Gastrocnemius medialis (tissue), 4 donors: ENCODE data around the gene SFMBT2.

Experiments used
- POLR2A ChIP-seq, 2 donors: fragments of 450-650 bp; IDR thresholded peaks; one replicate each; pipeline ENCODE4 v1.6.1; 2017; ENCODE audit warnings: antibody characterized with exemption in 2 of 2, mild to moderate bottlenecking in 2 of 2, moderate library complexity in 2 of 2
- TF ChIP-seq, protein P1 (sequence below), 5 experiments: fragments of 450-650 bp in 3 of 5; fragments of 200-600 bp in 2 of 5; sonication (generic) in 2 of 5; IDR thresholded peaks in 4 of 5; conservative IDR thresholded peaks in 1 of 5; 1 replicate in 4 of 5; 2 replicates in 1 of 5; pipeline ENCODE4 v1.5.1; 2016 to 2019; ENCODE audit warnings: antibody characterized with exemption in 5 of 5, mild to moderate bottlenecking in 3 of 5, moderate library complexity in 3 of 5

GRCh38 chr10:7225133-7225532, 185.7 kb downstream of the SFMBT2 start:
- TF ChIP-seq, protein P1, sequence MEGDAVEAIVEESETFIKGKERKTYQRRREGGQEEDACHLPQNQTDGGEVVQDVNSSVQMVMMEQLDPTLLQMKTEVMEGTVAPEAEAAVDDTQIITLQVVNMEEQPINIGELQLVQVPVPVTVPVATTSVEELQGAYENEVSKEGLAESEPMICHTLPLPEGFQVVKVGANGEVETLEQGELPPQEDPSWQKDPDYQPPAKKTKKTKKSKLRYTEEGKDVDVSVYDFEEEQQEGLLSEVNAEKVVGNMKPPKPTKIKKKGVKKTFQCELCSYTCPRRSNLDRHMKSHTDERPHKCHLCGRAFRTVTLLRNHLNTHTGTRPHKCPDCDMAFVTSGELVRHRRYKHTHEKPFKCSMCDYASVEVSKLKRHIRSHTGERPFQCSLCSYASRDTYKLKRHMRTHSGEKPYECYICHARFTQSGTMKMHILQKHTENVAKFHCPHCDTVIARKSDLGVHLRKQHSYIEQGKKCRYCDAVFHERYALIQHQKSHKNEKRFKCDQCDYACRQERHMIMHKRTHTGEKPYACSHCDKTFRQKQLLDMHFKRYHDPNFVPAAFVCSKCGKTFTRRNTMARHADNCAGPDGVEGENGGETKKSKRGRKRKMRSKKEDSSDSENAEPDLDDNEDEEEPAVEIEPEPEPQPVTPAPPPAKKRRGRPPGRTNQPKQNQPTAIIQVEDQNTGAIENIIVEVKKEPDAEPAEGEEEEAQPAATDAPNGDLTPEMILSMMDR (IDR thresholded peaks at IDR 0.05 in 4 of 5, conservative IDR thresholded peaks at IDR 0.05 in 1 of 5) = no peak
- no peak for TF ChIP-seq POLR2A (IDR thresholded peaks at IDR 0.05)
